ENCODE data around the gene HOXB5. TPM values are rescaled to one million over a fixed set of nuclear protein-coding genes. Genes with fewer than 3 reads are reported as not detected.

The HOXB5 gene
- total and polyA plus RNA-seq, 2 donors (not counting 1 experiment from before 2014, with no cell fraction given): not detected

DNA sequence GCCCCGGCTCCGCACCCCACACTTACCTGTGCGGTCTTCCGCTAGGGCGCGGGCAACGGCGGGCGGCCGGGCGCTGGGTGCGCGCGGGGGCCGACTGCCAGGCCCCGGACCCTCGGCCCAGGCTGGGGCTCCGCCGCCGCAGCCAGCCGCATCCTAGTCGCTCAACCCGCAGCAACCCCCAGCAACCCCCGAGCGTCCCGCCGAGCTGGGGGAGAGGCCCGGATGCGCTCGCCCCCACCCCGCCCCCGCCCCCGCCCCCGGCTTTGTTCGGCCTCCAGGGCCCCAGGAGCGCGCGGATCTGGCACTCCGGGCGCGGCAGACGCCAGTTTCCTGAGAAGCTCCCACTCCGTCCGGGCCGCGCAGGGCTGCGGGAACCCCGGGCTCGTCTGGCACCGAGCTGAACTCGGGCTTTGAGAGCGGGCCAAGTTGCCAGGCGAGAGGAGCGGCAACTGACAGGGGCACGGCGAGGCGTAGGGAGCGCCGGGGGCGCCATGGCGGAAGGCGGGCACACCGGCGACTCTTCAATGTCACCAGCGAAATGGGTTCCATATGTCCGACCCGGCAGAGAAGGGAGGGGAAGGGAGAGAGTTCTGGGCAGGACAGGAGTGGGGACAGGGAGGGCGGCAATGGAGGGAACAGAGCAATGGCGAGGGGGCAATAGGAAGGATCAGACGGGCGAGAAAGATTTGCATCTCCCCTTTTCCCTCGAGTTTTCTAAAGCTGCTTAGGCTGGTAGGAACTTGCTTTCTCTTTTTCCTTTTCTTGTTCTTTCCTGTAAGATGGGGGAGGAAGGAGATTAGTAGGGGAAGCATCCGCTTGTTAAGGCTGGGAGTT lies 29.2 kb downstream of the HOXB5 start:
- Mint-ChIP-seq H3K27ac (no peak overlapping the region), H3K4me3 (no peak overlapping the region), H3K4me1 (peaks cover 9% of the 10 kb centered on the region), H3K9me3 (ENCODE audit: insufficient read depth) (no peaks in the 10 kb centered on the region), H3K27me3 (peaks cover 19% of the 10 kb centered on the region)
- peaks cover 0 to 3% (median 0%) of the 10 kb centered on the region in 3 donors for H3K9me3 ChIP-seq (ENCODE audit: control extremely low read depth in 1 of 3, control insufficient read depth in 2 of 3, insufficient read depth in 1 of 3, low read length in 2 of 3)
- 43% methylated on average over 69 of the region's 73 CpGs for WGBS (ENCODE audit: insufficient coverage)
- H3K27ac ChIP-seq (ENCODE audit: low read length in 2 of 2): no peak overlapping the region
- no peak overlapping the region for H3K4me3 ChIP-seq (ENCODE audit: control extremely low read depth in 1 of 5, extremely low read depth in 1 of 5, insufficient read depth in 1 of 5, low read depth in 2 of 5, low read length in 4 of 5)
- TF ChIP-seq, protein P1, sequence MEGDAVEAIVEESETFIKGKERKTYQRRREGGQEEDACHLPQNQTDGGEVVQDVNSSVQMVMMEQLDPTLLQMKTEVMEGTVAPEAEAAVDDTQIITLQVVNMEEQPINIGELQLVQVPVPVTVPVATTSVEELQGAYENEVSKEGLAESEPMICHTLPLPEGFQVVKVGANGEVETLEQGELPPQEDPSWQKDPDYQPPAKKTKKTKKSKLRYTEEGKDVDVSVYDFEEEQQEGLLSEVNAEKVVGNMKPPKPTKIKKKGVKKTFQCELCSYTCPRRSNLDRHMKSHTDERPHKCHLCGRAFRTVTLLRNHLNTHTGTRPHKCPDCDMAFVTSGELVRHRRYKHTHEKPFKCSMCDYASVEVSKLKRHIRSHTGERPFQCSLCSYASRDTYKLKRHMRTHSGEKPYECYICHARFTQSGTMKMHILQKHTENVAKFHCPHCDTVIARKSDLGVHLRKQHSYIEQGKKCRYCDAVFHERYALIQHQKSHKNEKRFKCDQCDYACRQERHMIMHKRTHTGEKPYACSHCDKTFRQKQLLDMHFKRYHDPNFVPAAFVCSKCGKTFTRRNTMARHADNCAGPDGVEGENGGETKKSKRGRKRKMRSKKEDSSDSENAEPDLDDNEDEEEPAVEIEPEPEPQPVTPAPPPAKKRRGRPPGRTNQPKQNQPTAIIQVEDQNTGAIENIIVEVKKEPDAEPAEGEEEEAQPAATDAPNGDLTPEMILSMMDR (IDR thresholded peaks at IDR 0.05): no peak
- no peak for TF ChIP-seq EZH2 (IDR thresholded peaks at IDR 0.05; ENCODE audit: borderline replicate concordance, insufficient read depth, low read depth, low read length, poor library complexity, severe bottlenecking)
- H3K9ac ChIP-seq (ENCODE audit: low read length): no peak overlapping the region
- H3K27me3 ChIP-seq (replicated peaks in 1 of 4; ENCODE audit: control extremely low read depth in 1 of 4, control insufficient read depth in 3 of 4, insufficient read depth in 4 of 4, low read length in 3 of 4): peaks cover 0 to 56% (median 22%) of the 10 kb centered on the region in 4 experiments
- intact Hi-C loops (cut with micrococcal nuclease): no loop called here
- peaks cover 5 to 8% of the 10 kb centered on the region in 2 donors for H3K4me1 ChIP-seq (ENCODE audit: control insufficient read depth in 2 of 2, insufficient read depth in 2 of 2, low read length in 2 of 2)
- ChIA-PET POLR2A (no interaction called here), CTCF (interaction anchor here (0.7 kb wide), 2 partner anchors 213 to 302 kb away, joined by 3 read pairs; no protein-coding TSS in a partner anchor)
- no peaks in the 10 kb centered on the region for H4K20me1 ChIP-seq (ENCODE audit: control insufficient read depth, insufficient read depth, low read length, poor library complexity, severe bottlenecking)
- ATAC-seq (ENCODE audit: low read depth) (no peak), DNase-seq (no peak)
- no peak overlapping the region for H2AFZ ChIP-seq (ENCODE audit: insufficient read depth, low read depth, low read length, poor library complexity, severe bottlenecking)
- no peaks in the 10 kb centered on the region for H3K36me3 ChIP-seq (replicated peaks in 1 of 2; ENCODE audit: control extremely low read depth in 1 of 2, control insufficient read depth in 1 of 2, extremely low read depth in 1 of 2, insufficient read depth in 2 of 2, low read length in 1 of 2)
- H3K4me2 ChIP-seq (replicated peaks; ENCODE audit: low read depth, low read length, poor library complexity, severe bottlenecking): no peak overlapping the region
- no peaks in the 10 kb centered on the region for H3K79me2 ChIP-seq (ENCODE audit: control insufficient read depth, insufficient read depth, low read length)

DNA sequence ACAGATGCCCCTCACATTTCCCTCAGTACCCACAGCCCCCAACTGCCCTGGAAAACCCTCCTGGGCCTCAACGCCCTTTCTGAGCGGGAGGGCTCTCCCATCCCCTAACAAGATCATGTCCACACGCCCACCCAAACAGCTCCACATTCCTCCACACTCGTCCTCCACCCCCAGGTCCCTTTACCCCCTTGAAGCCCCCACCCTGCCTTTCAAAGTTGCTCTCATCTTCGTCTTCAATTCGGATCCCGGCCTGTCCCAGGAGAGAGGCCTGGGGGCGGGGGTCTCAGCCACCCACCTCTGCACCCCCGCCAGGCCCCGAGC lies 29.8 kb downstream of the HOXB5 start:
- no peaks in the 10 kb centered on the region for H4K20me1 ChIP-seq (ENCODE audit: control insufficient read depth, insufficient read depth, low read length, poor library complexity, severe bottlenecking)
- no peaks in the 10 kb centered on the region for H3K36me3 ChIP-seq (replicated peaks in 1 of 2; ENCODE audit: control extremely low read depth in 1 of 2, control insufficient read depth in 1 of 2, extremely low read depth in 1 of 2, insufficient read depth in 2 of 2, low read length in 1 of 2)
- H3K4me1 ChIP-seq (ENCODE audit: control insufficient read depth in 2 of 2, insufficient read depth in 2 of 2, low read length in 2 of 2): peaks cover 5 to 6% of the 10 kb centered on the region in 2 donors
- Mint-ChIP-seq H3K4me3 (no peak overlapping the region), H3K27ac (no peak overlapping the region), H3K4me1 (peaks cover 9% of the 10 kb centered on the region), H3K9me3 (ENCODE audit: insufficient read depth) (no peaks in the 10 kb centered on the region), H3K27me3 (peaks cover 19% of the 10 kb centered on the region)
- TF ChIP-seq EZH2 (IDR thresholded peaks at IDR 0.05; ENCODE audit: borderline replicate concordance, insufficient read depth, low read depth, low read length, poor library complexity, severe bottlenecking): no peak
- TF ChIP-seq, protein P1 (IDR thresholded peaks at IDR 0.05): no peak
- ChIA-PET POLR2A (no interaction called here), CTCF (interaction anchor here (0.7 kb wide), 2 partner anchors 212 to 301 kb away, joined by 3 read pairs; no protein-coding TSS in a partner anchor)
- DNase-seq (no peak), ATAC-seq (ENCODE audit: low read depth) (no peak)
- H3K9me3 ChIP-seq (ENCODE audit: control extremely low read depth in 1 of 3, control insufficient read depth in 2 of 3, insufficient read depth in 1 of 3, low read length in 2 of 3): peaks cover 0 to 3% (median 0%) of the 10 kb centered on the region in 3 donors
- H3K27me3 ChIP-seq (replicated peaks in 1 of 4; ENCODE audit: control extremely low read depth in 1 of 4, control insufficient read depth in 3 of 4, insufficient read depth in 4 of 4, low read length in 3 of 4): peaks cover 0 to 51% (median 19%) of the 10 kb centered on the region in 4 experiments
- 100% methylated on average over 8 of the region's 10 CpGs for WGBS (ENCODE audit: insufficient coverage)
- H3K79me2 ChIP-seq (ENCODE audit: control insufficient read depth, insufficient read depth, low read length): no peaks in the 10 kb centered on the region
- H3K4me3 ChIP-seq (ENCODE audit: control extremely low read depth in 1 of 5, extremely low read depth in 1 of 5, insufficient read depth in 1 of 5, low read depth in 2 of 5, low read length in 4 of 5): no peak overlapping the region
- no peak overlapping the region for H3K4me2 ChIP-seq (replicated peaks; ENCODE audit: low read depth, low read length, poor library complexity, severe bottlenecking)
- intact Hi-C loops (cut with micrococcal nuclease): no loop called here
- no peak overlapping the region for H2AFZ ChIP-seq (ENCODE audit: insufficient read depth, low read depth, low read length, poor library complexity, severe bottlenecking)
- no peak overlapping the region for H3K9ac ChIP-seq (ENCODE audit: low read length)
- no peak overlapping the region for H3K27ac ChIP-seq (ENCODE audit: low read length in 2 of 2)
